Stimulated activated CD4-positive, alpha-beta T cell treated with anti-CD3 and anti-CD28 coated beads, Interleukin-1b, Interleukin-23, amount 100 ng/mL, for 24 hours (primary cell): Measurements from ENCODE around the gene NUDT14.

Experiments
- DNase-seq, 4 experiments: peaks; one replicate each; pipeline ENCODE4 v3.0.0-alpha.2; 2020; ENCODE audit warnings: low read depth in 4 of 4, low spot score in 1 of 4

NUDT14 gene

DNA sequence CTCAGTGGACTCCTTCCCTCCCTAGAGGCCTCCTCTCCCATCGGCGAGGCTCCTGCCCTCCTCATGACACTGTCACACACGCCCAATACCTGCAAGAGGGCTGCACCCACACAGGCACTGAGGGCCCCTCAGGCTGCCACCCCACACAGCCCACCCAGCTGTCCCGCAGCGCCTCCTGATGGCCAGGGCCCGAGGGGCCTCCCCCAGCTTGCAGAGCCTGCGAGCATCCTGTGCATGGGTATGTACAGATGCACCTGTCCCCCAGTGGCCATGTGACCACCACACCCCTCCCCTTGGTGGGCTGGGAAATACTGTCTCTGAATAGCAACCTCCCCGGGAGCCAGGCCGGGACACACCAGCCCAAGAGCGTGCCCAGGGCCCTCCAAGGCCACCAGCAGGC is 19.0 kb upstream of the NUDT14 start:
- no peak for DNase-seq

- no peak for DNase-seq
Observed at GRCh38 chr14:105199093-105199492, 18.0 kb upstream of the NUDT14 start.

- DNase-seq: no peak
Observed at GRCh38 chr14:105198588-105198987, 17.5 kb upstream of the NUDT14 start.

DNA sequence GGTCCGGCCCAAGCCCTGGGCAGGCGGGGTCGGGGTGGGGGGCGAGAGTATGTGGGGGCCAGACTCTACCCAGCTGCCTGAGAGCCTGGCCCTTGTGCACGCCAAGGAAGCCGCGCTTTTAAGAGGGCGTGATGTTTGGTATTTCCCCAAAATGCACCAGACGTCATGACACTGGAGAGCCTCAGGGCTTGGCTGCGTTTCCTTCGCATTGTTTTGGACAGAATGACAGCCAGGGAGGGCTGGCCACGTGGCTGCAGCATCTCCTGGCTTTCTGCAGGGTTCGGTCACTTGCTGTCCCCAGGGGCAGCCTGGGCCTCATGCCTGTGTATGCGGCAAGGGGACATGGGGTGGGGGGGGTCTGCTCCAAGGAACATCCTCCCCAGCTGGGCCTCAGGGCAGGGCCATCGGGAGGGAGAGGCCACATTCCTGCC is 16.1 kb upstream of the NUDT14 start:
- DNase-seq: no peak

DNA sequence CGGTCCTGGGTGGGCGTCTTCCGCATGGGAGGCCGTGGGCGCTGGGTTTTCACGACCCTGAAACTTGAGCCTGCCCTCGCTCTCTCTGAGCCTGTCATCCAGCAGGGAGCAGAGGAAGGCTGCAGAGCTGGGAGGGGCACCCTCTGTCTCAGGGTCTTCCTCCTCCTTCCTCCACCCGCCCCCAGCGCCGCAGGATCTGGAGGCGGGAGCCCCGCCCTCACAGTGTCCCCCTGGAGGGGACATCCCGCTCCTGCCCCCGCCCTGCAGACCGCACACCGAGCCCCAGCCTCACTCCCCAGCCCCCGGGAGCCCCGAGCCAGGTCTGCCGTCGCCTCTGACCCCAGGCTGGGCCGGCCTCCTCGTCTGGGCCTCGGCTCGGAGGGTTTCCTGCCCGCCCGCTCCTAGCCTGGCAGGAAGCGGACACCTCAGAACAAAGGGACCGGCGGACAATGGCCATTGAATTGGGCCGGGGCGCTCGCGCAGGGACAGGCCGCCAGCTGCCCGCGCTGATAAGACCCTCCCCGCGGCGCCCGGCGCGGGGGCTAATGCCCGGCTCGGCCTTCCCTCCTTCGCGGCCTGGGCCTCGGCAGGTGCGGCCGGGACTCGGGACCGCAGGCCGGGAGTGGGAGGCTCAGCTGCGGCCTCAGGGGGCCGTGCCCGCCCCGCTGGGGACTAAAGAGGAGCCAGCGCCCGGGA is 15.3 kb upstream of the NUDT14 start:
- no peak for DNase-seq

- no peak for DNase-seq
Observed at GRCh38 chr14:105195522-105196264, 14.6 kb upstream of the NUDT14 start.

- DNase-seq: no peak
Observed at GRCh38 chr14:105195051-105195450, 13.9 kb upstream of the NUDT14 start.

- DNase-seq: no peak
Observed at GRCh38 chr14:105193916-105194782, 13.0 kb upstream of the NUDT14 start.

DNA sequence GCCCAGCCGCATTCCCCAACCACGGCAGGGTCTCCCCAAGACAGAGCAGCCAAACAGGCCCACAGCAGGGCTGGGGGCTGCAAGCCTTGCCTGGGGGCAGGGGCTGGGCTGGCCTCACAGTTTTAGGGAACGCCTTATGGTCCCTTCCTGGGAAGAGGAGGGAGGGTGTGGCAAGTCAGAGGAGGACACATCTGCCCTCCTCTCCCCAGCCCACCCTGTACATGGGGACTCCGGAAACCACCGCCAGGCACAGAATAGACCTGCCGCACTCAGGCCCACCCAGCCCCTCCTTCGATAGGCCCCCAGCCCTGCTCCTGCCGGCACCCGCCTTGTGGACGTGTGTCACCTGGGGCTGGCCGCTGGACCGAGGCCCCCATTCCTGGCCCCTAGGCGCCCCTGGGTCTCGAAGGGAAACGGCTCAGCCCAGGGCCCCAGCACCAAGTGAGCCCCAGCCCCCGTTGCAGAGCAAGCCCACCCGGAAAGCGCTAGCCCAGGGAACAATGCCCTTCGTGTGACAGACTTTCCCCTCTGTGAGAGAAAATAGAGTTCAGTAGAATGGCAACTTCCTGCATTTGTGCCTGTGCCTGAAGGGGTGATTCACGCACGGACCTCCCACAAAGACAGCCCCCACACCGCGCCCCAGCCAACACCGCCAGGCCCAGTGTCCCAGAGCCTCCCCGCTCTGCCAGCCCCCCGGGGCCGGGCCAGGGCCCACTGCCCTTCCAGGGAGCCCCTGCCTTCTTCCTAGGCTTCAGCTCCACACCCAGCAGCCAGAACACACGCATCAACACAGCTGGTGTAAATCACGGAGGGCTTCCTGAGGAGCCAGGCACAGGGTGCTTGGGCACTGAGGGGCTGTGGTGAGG is 12.0 kb upstream of the NUDT14 start:
- no peak for DNase-seq

DNA sequence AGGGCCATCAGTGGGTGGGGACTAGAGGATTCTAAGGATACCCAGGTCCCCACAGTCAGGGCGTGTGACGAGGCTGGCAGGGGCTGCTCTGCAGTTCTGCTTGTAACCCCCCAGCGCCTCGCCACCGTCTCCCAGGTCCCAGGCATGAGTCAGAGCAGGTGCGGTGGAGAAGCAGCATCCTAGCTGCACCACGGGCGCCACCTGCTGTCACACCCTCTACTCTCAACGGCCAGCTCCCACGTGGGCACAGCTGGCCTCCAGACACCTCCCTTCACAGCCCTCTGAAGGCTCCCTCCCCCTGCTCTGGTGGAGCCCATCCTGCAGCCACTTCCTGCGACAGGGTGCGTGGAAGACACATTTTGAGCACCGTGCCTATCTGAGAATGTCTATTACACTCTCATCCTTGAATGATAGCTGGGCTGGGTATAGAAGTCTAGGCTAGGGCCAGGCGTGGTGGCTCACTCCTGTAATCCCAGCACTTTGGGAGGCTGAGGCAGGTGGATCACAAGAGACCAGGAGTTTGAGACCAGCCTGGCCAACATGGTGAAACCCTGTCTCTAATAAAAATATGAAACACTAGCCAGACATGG is 6.9 kb upstream of the NUDT14 start:
- DNase-seq: no peak

- DNase-seq: no peak
Observed at GRCh38 chr14:105187116-105187515, 6.0 kb upstream of the NUDT14 start.

- no peak for DNase-seq
Observed at GRCh38 chr14:105185973-105186372, 4.9 kb upstream of the NUDT14 start.

DNA sequence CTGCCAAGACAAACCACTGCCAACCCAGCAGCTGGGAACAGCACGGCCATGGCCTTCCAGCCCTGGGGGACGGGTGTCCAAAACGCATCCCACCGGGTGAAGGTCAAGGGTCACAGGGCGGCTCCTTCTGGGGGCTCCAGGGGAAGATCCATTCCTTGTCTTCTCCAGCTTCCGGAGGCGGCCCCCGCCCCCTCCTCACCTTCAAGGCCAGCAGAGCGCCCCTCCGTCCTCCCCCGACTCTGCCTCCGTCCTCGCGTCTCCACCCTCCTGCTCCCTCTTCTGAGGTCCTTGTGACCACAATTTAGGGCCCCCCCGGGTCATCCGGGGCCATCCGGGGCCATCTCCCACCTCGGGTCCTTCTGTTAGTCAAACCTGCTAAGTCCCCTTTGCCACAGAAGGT is 3.9 kb upstream of the NUDT14 start:
- DNase-seq: no peak

GRCh38 chr14:105184461-105184860 is 3.3 kb upstream of the NUDT14 start:
- DNase-seq: no peak

GRCh38 chr14:105182296-105183020 is 1.3 kb upstream of the NUDT14 start:
- DNase-seq: no peak

DNA sequence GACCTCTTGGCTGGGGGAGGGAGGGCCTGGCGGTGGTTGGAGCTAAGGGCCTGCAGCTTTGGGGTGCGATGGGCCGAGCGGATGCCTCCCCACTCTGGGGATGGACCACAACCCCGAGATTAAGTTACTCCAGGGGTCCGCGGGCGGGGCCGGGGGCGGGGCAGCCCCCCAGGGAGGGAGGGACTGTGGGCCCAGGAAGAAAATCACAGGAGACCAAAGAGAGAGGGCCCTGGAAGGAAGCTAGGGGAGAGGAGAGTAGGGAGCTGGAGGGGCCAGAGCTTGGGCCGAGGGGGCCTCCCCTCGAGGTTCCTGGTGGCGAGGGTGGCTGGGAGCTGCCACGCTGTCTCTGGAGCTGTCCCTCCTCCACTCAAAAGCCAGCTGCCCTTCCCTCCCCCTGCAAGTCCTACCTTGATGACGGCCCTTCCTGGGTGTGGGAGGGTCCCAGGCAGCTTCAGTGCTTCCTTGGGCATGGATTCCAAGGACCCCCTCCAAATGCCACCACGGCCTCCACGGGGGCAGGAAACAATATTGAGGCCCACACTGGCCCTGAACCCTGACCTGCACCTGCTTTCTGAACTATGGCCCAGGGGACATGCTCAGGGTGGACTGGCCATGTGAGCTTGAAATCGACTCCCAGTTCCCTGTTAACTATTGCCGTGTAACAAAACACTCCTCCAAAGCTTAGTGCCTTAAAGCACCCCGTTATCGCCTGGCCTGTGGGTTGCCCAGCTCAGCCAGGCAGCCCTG is 610 bp upstream of the NUDT14 start:
- DNase-seq: no peak

DNA sequence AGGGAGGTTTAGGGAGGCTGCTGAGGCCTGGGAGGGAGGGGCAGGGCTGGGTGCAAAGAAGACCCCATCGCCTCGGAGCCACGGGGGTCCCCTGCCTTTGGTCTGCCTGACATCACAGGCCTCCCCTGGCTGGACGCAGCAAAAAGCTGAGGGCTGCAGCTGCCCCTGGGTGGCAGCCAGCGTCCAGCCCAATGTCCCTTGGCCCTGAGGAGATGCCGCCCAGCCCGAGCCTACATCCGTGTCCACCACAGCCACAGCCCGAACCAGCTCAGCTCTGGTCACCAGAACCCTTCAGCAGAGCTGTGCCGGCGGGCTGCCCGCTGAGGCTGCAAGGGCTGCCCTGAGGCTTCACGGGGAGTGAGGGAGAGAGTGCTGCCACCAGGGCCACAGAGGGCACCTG is 1.9 kb downstream of the NUDT14 start:
- DNase-seq: no peak

- DNase-seq: no peak
Observed at GRCh38 chr14:105178868-105179140, 2.3 kb downstream of the NUDT14 start.

- no peak for DNase-seq
Observed at GRCh38 chr14:105178069-105178867, 2.8 kb downstream of the NUDT14 start.
